ENCODE results near the gene TBC1D7.
"Not testable (repeated sequence)": the region's sequence is repeated elsewhere in the genome, so short reads cannot be mapped to it uniquely, and the experiment has no call there.

TBC1D7 gene

DNA sequence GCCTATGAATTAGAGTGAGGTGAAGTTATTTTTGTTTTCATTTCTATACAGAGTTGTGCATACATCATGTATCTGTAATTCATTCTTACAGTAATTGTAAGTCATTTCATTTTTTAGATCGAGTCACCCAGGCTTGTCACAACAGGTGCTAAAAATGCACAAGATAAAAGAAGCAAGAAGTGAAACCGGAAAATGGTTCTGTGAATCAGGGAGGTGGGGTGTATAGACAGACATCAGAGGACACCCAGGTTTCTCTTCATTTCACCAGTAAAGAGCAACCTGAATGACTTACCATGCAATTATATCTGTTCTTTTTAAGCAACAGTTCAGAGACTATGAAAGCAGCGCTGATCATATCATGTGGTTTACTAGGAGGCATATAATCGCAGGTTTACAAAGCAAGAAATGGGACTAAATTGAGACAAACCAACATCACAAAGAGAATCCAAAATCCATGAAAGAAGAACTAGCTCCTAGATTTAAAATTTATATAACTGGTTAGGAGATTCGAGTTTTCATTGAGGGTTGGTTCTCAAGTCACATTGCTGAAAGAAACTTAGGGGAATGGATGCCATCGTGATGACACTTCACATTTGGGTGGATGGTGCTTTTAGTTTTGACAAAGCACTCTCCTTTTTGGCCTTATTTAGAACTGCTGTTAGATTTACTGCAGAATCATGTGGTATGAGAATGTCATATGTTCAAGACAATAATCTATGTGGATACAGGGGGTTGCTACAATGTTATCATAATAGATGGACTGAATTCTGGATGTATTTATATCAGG is 27.9 kb upstream of the TBC1D7 start:
- no peak for DNase-seq

DNA sequence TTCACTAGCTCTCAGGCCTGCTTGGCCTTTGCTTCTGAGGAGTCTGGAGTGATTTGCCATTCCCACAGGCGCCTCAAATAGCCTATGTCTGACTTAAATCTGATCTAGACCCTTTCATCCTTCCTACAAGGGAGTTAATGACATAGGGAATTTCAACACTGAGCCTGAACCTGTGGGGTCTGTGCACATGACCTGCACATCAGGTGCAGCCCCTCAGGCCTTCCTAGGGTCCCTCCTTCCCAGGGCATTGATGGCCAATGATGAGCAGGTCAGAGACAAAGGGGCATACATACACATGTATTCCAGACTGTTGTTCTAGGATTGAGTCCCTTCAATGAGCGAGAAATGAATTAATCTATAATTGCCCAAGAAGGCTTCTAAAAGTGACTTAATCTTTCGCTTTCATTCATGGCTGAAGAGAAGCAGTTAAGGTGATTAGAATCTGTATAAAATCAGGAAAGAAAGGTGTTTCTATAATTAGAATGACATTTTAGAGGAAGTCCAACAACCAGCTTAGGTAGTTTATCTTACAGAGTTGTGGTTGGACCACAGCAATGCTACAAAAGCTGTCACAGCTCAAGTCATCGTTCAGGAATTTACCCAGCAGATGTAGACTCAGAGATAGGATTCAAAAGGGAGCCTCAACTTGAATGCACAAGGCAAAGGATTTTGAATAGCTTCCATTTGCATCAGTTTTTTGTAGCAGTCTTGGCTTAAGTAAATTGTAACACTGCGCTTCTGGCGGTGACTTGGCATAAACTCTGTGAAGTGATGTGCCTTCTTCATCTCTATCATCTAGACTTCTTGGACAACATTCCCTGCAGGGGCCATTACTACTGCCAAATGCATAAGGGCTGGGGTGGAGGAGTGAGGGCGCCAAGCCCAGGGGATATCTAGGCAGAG is 27.0 kb upstream of the TBC1D7 start:
- no peak for DNase-seq

DNA sequence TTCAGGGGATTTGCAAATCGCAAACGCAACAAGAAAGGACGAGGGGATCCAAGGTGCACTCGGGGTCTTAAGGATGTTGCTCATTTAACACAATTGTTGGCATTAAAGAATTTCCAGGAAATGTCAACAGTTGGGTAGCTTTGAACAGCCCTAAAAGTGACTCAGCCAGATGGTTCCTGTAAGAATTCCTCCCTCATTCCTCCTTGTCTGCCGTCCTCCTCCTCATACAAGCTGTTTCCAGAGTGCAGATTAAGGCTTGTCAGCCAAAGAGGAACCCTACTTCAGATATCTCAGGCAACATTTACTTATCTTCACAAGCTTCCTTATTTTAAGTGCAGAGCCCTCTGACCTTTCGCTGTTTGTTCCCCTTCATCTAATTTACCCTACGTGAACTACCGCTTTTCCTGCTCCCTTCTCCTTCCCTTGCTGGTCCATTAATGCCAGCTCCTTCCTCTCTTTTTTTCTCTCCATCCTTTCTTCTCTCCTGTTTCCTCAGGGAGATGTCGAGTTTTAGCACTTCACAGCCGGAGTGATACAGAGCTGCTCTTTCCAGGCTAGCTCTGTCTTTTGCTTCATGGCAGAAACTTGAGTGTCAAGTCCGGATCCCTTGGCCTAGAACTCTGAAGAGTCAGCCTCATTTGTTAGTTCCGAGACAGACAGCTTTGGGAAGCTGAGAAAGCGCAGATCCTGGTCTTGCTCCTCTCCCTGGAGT is 26.1 kb upstream of the TBC1D7 start:
- no peak for DNase-seq

DNA sequence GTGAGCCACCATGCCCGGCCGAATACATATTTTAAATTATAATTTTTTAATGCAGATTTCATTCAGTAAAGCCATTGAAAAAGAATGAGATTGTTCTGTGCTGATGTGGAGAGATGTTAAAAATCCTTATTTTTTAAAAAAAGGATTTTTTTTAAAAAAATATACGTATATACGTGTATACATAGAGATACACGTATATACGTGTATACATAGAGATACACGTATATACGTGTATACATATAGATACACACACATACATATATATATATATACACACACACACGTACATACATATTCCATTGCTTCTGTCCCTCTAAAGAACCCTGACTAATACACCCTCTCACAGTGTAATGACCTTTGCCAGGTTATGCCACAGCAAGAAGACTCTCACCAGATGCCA is 23.8 kb upstream of the TBC1D7 start:
- DNase-seq = no peak

DNA sequence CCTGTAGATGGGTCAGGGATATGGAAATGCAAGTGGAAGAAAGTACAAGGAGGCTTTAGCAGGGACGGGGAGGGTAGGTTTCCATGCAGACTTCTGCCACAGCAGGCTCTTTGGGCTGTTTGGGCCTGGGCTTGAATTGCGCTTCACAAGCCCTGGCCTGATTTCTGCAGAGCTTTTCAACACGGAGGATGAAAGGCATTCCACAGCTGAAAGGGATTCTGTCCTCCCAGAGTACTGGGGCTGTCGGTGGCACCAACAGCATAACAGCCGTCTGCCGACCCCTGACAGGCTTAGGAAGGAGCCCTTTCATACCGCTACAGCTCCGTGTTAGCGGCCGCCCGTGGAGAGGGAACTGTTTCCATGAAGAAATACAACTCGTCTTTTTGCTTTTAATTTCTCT is 22.9 kb upstream of the TBC1D7 start:
- DNase-seq = no peak

DNA sequence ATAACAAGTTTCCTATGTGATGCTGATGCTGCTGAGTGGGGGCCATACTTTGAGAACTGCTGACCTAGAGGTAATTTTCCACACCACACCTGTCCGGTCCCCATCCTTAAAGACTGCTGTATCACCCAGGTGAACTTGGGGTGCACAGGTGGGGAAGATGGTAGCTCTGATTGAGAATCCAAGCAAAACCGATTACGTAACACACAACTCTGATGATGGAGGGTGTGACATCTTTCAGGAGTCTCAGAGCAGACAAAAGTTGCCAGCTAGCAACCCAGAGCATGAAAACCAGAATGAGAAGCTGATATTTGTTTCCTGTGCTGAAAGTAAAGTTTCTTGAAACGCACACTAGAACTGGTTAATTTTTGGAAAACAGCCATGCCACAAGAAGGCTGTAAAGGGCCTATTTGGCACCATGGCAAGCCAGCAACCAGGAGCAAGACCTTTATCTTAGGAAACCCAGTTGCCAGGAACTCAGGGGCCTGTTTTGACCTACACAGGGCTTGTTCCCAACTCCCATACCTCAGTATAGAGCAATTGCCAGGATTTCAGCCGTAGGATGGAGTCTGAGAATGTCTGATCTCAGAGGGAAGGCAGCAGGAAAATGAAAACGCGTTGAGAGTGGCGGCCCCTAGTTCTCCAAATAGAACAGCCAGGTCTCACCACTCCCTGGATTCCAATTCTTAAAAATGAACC is 21.6 kb upstream of the TBC1D7 start:
- no peak for DNase-seq

DNA sequence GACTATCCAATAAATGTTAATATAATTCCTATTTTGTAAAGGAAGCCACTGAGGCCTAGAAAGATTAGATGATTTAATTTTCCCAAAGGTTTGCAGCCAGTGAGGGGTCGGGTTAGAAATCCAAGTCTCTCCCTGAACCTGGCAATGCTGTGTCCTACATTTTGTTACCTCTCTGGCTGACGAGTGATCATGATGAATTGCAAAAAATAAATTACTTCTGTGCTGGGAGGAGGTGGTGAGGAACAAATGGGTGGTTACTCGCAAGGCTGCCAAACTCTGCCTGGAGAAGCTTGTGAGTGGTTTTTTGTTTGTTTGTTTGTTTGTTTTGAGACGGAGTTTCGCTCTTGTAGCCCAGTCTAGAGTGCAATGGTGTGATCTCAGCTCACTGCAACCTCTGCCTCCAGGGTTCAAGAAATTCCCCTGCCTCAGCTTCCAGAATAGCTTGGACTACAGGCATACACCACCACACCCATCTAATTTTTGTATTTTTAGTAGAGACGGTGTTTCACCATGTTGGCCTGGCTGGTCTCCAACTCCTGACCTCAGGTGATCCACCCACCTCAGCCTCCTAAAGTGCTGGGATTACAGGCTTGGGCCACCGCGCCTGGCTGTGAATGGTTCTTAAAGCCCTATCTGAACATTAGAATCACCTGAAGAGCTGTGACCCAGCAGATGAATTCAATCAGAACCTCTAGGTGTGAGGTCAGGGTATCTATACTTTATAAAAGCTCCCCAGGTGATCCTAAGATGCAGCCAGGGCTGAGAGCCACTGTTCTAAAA is 20.2 kb upstream of the TBC1D7 start:
- no peak for DNase-seq

DNA sequence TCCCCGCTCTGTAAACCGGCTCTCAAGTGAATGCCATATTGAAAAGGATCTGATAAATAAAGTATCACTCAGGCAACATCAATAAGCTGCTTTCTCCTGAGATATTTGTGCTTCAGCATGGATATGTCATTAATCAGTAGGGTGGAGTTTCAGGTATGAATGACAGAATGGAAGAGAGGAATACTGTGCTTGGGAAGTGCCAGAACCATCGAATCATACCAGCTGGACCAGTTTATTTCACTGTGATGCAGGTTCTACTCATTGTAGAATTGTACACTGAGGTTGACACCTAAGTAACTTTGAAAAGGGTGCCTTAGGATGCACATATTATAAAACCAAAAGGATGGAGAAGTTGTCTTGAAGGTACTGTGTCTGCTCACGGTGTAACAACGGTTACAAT is 17.9 kb upstream of the TBC1D7 start:
- no peak for DNase-seq

- DNase-seq = no peak
These were observed 14.2 kb upstream of the TBC1D7 start for GRCh38 chr6:13342414-13343019.

DNA sequence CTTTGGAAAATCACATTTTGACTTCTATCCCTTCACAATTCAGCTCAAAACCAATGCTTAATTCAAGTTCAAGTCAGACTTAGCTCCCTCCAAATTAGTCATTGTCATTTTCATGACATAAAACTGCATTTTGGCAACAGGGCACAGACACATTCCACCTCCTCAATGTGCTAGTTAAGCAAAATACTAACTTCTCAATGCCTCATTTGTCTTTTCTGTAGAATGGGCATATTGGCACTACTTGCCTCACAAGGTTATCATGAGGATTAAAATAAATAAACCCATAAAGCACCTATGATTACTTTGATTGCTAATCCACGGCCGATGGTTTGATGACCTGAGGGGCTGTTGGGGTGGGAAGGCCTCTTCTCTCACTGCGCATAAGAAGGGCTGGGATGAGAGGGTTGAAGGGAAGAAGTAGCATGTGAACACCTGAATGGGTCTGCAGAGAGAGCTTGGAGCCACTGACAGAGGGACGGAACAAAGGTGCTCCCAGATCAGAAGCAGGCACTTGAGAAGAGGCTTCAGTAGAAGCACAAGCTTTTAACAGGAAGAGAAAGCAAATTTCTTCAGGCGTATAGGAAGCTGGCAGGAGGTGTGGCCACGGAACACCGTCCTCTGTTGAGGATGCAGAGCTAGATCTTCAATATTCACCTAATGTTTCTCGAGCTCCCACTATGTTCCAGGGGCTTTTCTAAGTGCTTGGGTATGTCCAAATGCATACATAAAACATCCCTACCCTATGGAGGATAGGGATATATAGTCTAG is 11.7 kb upstream of the TBC1D7 start:
- DNase-seq = no peak

DNA sequence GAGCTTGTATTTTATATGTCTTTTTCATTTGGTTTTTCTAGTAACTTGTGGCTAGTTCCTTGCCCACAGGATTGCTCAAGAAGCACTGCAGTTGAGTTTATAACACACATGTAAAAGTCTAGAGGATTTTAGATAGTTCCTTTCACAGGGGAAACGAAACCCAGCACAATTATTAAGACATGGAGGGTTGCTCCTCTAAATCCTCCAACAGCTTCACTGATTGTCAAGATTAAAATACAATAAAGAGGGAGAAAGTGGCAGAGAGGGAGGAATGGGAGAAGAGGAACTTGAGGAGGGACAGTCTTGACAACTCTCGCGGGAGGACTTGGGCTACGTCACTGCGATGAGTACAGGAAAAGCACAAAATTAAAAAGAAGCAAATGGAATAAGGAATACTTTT is 9.7 kb upstream of the TBC1D7 start:
- DNase-seq = no peak

- DNase-seq = peak; percentile 87
These were observed 8.2 kb upstream of the TBC1D7 start for GRCh38 chr6:13336553-13336952.

DNA sequence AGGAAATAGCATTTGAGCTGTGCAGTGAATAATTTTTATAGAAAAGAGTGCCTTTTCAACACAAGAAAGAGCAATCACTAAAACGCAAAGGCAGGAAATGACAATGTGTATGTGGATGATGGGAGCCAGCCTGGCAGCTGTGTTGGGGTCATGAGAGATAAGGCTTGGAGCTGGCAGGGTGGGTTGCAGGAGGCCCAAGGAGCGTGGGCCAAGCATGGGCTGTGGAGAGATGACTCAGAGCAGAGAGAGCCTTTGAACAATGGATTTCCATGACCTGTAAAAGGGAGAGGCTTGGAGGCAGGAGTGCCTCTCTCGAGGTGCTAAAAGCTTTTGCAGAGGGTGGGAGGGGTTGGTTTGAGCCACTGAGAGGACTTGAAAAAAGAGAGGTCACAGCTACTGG is 6.6 kb upstream of the TBC1D7 start:
- no peak for DNase-seq

- DNase-seq = no peak
These were observed 4.0 kb upstream of the TBC1D7 start for GRCh38 chr6:13332349-13332706.

GRCh38 chr6:13331516-13332348 is 3.4 kb upstream of the TBC1D7 start:
- peak; percentile 69 for DNase-seq

DNA sequence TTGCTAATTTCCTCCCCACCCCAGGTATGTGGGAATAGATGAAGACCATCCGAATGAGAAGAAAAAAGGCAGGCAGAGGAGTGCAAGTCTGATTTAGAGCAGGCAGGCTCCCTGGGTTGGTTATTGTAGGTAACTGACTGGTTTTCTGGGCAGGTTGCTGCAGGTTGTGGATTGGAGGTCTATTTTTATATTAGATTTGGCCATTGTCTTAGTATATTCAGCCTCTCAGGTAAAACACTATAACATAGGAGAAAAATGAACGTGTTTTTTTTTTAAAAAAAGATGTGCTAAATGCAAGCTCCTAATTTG is 492 bp upstream of the TBC1D7 start:
- peak; percentile 52 for DNase-seq

DNA sequence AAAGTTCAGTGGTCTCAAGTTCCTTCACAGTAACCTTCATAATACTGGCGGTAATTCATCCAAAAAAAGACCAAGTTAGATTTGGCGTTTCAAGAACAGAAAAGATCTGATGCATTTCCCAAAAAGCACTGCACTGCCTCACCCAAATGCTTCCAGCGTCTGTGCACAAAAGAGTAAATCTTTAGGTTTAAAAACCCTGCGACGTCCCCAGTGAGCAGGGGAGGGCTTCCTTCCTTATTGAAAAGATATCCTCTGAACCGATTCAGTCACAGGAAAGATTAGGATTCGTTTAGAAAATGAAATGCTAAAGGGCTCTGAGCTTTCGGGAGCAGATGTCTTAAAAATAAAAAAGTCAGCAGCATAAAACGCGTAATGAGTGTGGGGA is 654 bp downstream of the TBC1D7 start:
- no peak for DNase-seq

DNA sequence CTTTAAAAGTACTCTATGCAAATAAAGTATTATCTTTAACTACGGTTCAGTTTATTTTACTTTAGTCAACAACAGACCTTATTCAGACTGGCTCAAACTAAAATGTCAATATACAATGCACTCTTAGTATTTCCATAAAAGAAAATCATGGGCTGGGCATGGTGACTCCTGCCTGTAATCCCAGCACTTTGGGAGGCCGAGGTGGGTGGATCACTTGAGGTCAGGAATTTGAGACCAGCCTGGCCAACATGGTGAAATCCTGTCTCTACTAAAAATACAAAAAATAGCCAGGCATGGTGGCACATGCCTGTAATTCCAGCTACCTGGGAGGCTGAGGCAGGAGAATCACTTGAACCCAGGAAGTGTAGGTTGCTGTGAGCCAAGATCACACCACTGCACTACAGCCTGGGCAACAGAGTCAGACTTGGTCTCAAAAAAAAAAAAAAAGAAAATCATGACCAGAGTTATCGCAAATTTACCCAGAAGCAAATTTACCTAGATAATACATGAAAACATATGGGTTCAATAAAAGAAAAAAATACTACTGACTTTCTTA is 2.2 kb downstream of the TBC1D7 start:
- not testable (repeated sequence) for DNase-seq

DNA sequence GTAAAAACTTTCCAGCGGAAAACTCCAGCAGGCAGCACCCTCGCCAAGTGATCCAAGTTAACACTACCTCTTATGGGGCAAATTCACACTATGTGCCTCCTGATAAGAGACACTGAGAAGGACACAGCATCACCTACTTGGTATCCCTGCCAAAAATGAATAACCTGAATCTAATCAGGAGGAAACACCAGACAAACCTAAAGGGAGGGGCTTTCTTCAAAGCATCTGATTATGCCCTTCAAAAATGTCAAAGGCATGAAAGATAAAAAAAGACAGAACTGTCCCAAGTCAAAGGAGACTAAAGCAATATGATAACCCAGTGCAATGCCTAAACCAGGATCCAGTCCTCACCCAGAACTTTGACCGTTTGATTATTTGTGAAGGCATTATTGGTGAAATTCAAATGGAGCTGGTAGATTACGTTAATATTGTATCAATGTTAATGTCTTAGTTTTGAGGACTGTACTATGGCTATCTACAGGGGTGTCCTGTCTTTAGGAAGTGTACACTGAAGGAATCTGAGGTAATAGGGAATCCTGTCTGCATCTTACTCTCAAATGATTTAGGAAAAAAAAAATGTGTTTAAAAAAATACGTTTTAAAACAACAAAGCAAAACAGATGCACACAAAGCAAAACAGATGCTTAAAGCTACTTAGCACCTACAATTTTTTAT is 8.3 kb downstream of the TBC1D7 start:
- DNase-seq = no peak
